Thoracic aorta (tissue), 2 donors: ENCODE results near the gene POT1. TPM values are rescaled to one million over a fixed set of nuclear protein-coding genes. Genes with fewer than 3 reads are reported as not detected.

Experiments used
- ATAC-seq: fragments of 150-250 bp; one replicate; pipeline ENCODE4 v1.8.0; 2017; ENCODE audit warnings: low read depth; ENCODE audit not compliant: insufficient number of reproducible peaks, low FRiP score
- DNase-seq: peaks from one replicate; pipeline ENCODE4 v3.0.0-alpha.2; 2020; ENCODE audit warnings: low spot score
- H3K27ac ChIP-seq, 2 donors: fragments of 200-600 bp; sonication (generic); 1 replicate in 1 of 2; 2 replicates in 1 of 2; pipeline ENCODE4 v1.5.1; 2016; ENCODE audit warnings: mild to moderate bottlenecking in 2 of 2, moderate library complexity in 2 of 2
- H3K27me3 ChIP-seq: fragments of 200-600 bp; sonication (generic); replicated peaks from 2 replicates; pipeline ENCODE4 v1.6.0; 2016; ENCODE audit warnings: mild to moderate bottlenecking; ENCODE audit not compliant: insufficient read depth
- H3K36me3 ChIP-seq: fragments of 200-600 bp; sonication (generic); one replicate; pipeline ENCODE4 v1.5.1; 2016
- H3K4me1 ChIP-seq, 2 donors: fragments of 200-600 bp; sonication (generic); 1 replicate in 1 of 2; 2 replicates in 1 of 2; pipeline versions ENCODE4 v1.5.1 to v1.6.0; 2016; ENCODE audit warnings: low read depth in 2 of 2, mild to moderate bottlenecking in 1 of 2; ENCODE audit not compliant: control insufficient read depth in 1 of 2
- H3K4me3 ChIP-seq: fragments of 200-600 bp; sonication (generic); 2 replicates; pipeline ENCODE4 v1.5.1; 2016; ENCODE audit warnings: mild to moderate bottlenecking
- H3K9me3 ChIP-seq: fragments of 200-600 bp; sonication (generic); 2 replicates; pipeline ENCODE4 v1.5.1; 2016
- CTCF ChIP-seq: fragments of 200-600 bp; sonication (generic); IDR thresholded peaks from one replicate; pipeline ENCODE4 v1.5.1; 2019; ENCODE audit warnings: antibody characterized with exemption
- total RNA-seq, 2 donors: library from RNA; depleted of rRNA; stranded (reverse); fragments of >200 nt; gene quantifications; one replicate each; pipeline versions ENCODE4 v1.1.0 to v1.2.3, GENCODE V29; 2016

Gene POT1
- total RNA-seq, 2 donors from 2014 or later = 18.9 to 23.4 TPM

DNA sequence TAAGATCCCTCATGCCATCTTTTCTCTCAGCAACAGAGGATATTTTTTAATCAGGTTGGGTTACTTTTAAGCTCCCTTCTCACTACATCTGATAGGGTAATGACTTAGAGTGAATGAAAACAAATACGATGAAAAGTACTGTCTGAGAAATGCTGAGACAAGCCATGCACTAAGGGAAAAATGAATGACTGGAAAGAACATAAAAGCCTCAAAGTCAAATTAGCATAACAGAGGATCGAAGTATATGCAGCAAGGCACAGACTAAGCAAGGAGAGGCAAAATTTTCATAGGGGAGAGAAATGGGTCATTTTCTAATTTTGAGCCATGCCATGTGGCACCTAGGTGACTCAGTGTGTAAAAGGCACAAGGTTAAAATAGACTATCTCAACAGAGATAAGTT is 8.5 kb upstream of the POT1 start:
- no peak for ATAC-seq
- no peak for TF ChIP-seq CTCF
- Histone ChIP-seq H3K27ac (no peak overlapping the region), H3K9me3 (no peaks in the 10 kb centered on the region), H3K4me3 (no peak overlapping the region), H3K36me3 (no peaks in the 10 kb centered on the region), H3K27me3 (no peaks in the 10 kb centered on the region), H3K4me1 (no peaks in the 10 kb centered on the region)
- no peak for DNase-seq

DNA sequence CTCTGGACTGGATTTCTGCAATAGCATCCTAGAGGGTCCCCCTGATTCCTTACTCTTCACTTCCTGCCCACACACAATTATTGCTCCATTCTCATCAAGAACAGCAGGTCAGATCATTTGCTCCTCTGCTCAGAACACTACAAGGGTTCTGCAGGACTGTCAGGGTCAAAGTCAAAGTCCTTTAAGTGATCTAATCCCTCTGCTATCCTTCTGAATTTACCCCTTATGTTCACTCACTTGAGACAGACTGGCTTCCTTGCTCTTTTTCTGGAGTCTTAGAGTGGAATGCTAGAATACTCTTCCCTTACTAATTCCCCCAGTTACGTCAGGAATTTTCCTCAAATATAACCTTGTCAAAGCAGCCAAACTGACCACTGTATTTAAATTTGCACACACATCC is 7.5 kb upstream of the POT1 start:
- Histone ChIP-seq H3K36me3 (no peaks in the 10 kb centered on the region), H3K27me3 (no peaks in the 10 kb centered on the region)
- ATAC-seq = no peak

DNA sequence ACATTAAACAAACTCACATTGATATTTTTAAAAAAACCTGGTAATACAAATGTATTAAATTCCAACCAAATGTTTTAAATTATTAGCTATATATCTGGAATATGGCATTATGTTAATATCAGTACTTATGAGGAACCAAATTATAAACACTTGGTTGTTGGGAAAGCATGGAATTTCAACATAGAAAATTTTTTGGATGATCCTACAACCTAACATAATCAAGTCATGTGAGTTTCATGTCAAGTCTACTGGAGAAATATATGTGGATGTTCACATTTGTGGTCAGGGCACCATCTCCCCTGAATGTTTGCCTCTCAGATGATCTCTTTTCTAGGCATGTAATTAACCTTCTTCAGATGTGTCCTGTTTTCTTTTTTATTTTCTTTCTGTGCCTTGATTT is 5.2 kb upstream of the POT1 start:
- no peak for DNase-seq
- H3K36me3 ChIP-seq = no peaks in the 10 kb centered on the region
- no peak for ATAC-seq
- no peaks in the 10 kb centered on the region for H3K9me3 ChIP-seq
- H3K27ac ChIP-seq = no peak overlapping the region
- no peak overlapping the region for H3K4me3 ChIP-seq
- TF ChIP-seq CTCF = no peak
- no peaks in the 10 kb centered on the region for H3K4me1 ChIP-seq
- no peaks in the 10 kb centered on the region for H3K27me3 ChIP-seq

More for the DNA sequence above, 7.5 kb upstream of the POT1 start:
- Histone ChIP-seq H3K27ac (no peak overlapping the region), H3K4me1 (no peaks in the 10 kb centered on the region), H3K4me3 (no peak overlapping the region), H3K9me3 (no peaks in the 10 kb centered on the region)
- TF ChIP-seq CTCF = no peak
- DNase-seq = no peak

GRCh38 chr7:124930655-124931597 is 1.3 kb upstream of the POT1 start:
- Histone ChIP-seq H3K4me1 (peaks cover 9% of the 10 kb centered on the region in 2 donors), H3K4me3 (no peak overlapping the region), H3K9me3 (no peaks in the 10 kb centered on the region), H3K36me3 (no peaks in the 10 kb centered on the region), H3K27ac (peak overlapping the region in 1 of 2 donors; percentile 20), H3K27me3 (no peaks in the 10 kb centered on the region)
- ATAC-seq = no peak
- no peak for TF ChIP-seq CTCF
- DNase-seq = no peak

DNA sequence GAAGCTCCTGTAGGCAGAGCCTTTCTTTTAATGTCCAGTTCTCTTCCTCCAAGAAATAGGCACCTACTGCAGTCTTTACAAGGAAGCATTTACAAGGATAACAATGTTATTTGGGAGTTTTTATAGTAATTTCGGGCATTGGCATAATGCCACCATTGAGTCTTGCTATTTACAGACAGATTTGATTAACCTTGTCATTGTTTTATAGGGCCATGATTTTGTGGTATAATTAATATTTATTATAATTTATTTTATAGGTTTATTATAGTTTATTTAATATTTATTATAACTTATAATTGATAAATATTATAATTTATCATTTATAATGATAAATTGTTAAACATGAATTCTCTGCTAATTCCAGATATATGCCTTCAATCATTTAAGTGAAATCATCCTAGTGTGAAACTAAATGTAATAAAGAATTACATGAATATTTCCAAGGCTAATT is 573 bp upstream of the POT1 start:
- Histone ChIP-seq H3K36me3 (no peaks in the 10 kb centered on the region), H3K9me3 (no peaks in the 10 kb centered on the region), H3K4me3 (peak overlapping the region; percentile 75), H3K4me1 (peaks cover 15% of the 10 kb centered on the region in 2 donors), H3K27me3 (no peaks in the 10 kb centered on the region), H3K27ac (peak overlapping the region; percentile 73 to 81)
- no peak for TF ChIP-seq CTCF
- ATAC-seq = no peak
- no peak for DNase-seq
